ENCODE data around the gene FSIP1. TPM values are rescaled to one million over a fixed set of nuclear protein-coding genes. Genes with fewer than 3 reads are reported as not detected.

FSIP1 gene
- total and polyA plus RNA-seq, 9 donors: 0.13 to 6.8 (median 0.79) TPM

- H3K36me3 ChIP-seq: no peaks in the 10 kb centered on the region
- intact Hi-C loops (cut with DNase I): no loop called here
- H3K27ac ChIP-seq: no peak overlapping the region
- H3K9me3 ChIP-seq: no peaks in the 10 kb centered on the region
- DNase-seq: no peak
- no peak overlapping the region for H3K4me3 ChIP-seq
- TF ChIP-seq EP300 (IDR thresholded peaks at IDR 0.05): no peak
- no peak for TF ChIP-seq POLR2A (IDR thresholded peaks at IDR 0.05)
- TF ChIP-seq, protein P1, sequence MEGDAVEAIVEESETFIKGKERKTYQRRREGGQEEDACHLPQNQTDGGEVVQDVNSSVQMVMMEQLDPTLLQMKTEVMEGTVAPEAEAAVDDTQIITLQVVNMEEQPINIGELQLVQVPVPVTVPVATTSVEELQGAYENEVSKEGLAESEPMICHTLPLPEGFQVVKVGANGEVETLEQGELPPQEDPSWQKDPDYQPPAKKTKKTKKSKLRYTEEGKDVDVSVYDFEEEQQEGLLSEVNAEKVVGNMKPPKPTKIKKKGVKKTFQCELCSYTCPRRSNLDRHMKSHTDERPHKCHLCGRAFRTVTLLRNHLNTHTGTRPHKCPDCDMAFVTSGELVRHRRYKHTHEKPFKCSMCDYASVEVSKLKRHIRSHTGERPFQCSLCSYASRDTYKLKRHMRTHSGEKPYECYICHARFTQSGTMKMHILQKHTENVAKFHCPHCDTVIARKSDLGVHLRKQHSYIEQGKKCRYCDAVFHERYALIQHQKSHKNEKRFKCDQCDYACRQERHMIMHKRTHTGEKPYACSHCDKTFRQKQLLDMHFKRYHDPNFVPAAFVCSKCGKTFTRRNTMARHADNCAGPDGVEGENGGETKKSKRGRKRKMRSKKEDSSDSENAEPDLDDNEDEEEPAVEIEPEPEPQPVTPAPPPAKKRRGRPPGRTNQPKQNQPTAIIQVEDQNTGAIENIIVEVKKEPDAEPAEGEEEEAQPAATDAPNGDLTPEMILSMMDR (IDR thresholded peaks at IDR 0.05): no peak
- H3K27me3 ChIP-seq: no peaks in the 10 kb centered on the region
- WGBS, 3 donors: 90 to 95% (median 93%) methylated on average over 5 of the region's 5 CpGs
- H3K4me1 ChIP-seq (ENCODE audit: insufficient read depth): no peaks in the 10 kb centered on the region
These were observed 14.0 kb upstream of the FSIP1 start for GRCh38 chr15:39796601-39797000.

- intact Hi-C loops (cut with DNase I): no loop called here
- H3K9me3 ChIP-seq: no peaks in the 10 kb centered on the region
- no peak for DNase-seq
- H3K4me1 ChIP-seq (ENCODE audit: insufficient read depth): no peaks in the 10 kb centered on the region
- TF ChIP-seq POLR2A (IDR thresholded peaks at IDR 0.05): no peak
- TF ChIP-seq, protein P1 (IDR thresholded peaks at IDR 0.05): no peak
- no peak for TF ChIP-seq EP300 (IDR thresholded peaks at IDR 0.05)
- no peak overlapping the region for H3K4me3 ChIP-seq
- H3K27me3 ChIP-seq: no peaks in the 10 kb centered on the region
- no peak overlapping the region for H3K27ac ChIP-seq
- 49 to 63% (median 52%) methylated on average over 3 of the region's 3 CpGs for WGBS, 3 donors
- H3K36me3 ChIP-seq: no peaks in the 10 kb centered on the region
These were observed 12.8 kb upstream of the FSIP1 start for GRCh38 chr15:39795486-39795885.

DNA sequence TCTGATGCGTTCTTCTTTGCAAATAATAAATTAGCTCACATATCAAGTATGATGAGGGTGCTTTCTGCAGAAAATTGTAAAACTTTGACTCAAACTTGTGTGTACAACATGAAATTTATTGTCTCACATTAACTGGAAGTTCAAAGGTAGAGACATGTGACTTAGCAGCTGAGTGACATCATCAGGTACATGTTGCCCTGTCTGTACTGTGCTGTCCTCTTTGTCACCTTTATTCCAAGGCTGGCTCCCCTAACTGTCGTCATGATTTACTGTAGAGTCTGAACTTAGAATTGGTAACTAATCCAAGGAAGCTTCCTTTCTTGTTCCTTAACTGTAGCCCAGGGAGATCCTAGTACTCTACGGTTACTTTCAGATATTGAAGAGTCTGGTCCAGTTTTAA, 12.3 kb upstream of the FSIP1 start:
- Histone ChIP-seq H3K9me3 (no peaks in the 10 kb centered on the region), H3K4me1 (ENCODE audit: insufficient read depth) (no peaks in the 10 kb centered on the region), H3K4me3 (no peak overlapping the region), H3K27me3 (no peaks in the 10 kb centered on the region), H3K27ac (no peak overlapping the region), H3K36me3 (no peaks in the 10 kb centered on the region)
- 85 to 88% (median 87%) methylated on average over 3 of the region's 3 CpGs for WGBS, 3 donors
- no peak for DNase-seq
- intact Hi-C loops (cut with DNase I): no loop called here
- TF ChIP-seq, protein P1 (IDR thresholded peaks at IDR 0.05): no peak
- TF ChIP-seq EP300 (IDR thresholded peaks at IDR 0.05): no peak
- TF ChIP-seq POLR2A (IDR thresholded peaks at IDR 0.05): no peak

GRCh38 chr15:39793923-39794322, 11.3 kb upstream of the FSIP1 start:
- 48 to 64% (median 57%) methylated on average over 4 of the region's 4 CpGs for WGBS, 3 donors
- Histone ChIP-seq H3K4me3 (no peak overlapping the region), H3K9me3 (no peaks in the 10 kb centered on the region), H3K27me3 (no peaks in the 10 kb centered on the region), H3K27ac (no peak overlapping the region), H3K36me3 (no peaks in the 10 kb centered on the region), H3K4me1 (ENCODE audit: insufficient read depth) (no peaks in the 10 kb centered on the region)
- TF ChIP-seq EP300 (IDR thresholded peaks at IDR 0.05): no peak
- no peak for TF ChIP-seq POLR2A (IDR thresholded peaks at IDR 0.05)
- intact Hi-C loops (cut with DNase I): no loop called here
- no peak for DNase-seq

DNA sequence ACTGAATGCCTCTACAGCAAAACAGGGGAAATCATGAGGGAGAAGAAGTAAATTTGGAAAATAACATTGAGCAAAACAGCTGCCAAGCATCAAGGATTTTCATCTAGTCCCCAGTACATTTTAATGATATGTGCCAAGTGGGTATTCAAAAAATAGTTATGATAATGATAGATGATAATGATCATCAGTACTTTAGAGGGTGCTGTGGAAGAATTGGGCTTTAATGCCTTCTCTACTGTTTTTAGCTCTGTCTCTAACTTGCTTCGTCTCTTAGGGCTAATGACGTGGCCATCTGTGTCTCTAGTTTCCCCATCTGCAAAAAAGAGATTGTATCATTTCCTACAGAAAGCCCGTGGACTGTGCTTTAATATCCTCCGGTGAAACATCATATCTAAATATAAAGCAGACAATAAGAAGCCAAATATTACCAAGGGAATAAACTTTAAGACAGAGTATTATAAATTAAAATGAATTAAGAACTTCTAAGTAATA, 10.2 kb upstream of the FSIP1 start:
- Histone ChIP-seq H3K4me3 (no peak overlapping the region), H3K27ac (no peak overlapping the region), H3K9me3 (no peaks in the 10 kb centered on the region), H3K36me3 (no peaks in the 10 kb centered on the region), H3K27me3 (no peaks in the 10 kb centered on the region), H3K4me1 (ENCODE audit: insufficient read depth) (no peaks in the 10 kb centered on the region)
- WGBS, 3 donors: 48 to 53% (median 50%) methylated on average over 4 of the region's 4 CpGs
- no peak for TF ChIP-seq EP300 (IDR thresholded peaks at IDR 0.05)
- no peak for TF ChIP-seq POLR2A (IDR thresholded peaks at IDR 0.05)
- TF ChIP-seq, protein P1 (IDR thresholded peaks at IDR 0.05): no peak
- intact Hi-C loops (cut with DNase I): no loop called here
- DNase-seq: no peak

Data from ovary (tissue), 9 donors.